Heart left ventricle (tissue), 13 donors: Measurements from ENCODE around the gene MAP1LC3A.

Experiments used
- POLR2A ChIP-seq, 2 donors: fragments of 450-650 bp; IDR thresholded peaks; one replicate each; pipeline ENCODE4 v1.6.1; 2017; ENCODE audit warnings: antibody characterized with exemption in 2 of 2, mild to moderate bottlenecking in 2 of 2, moderate library complexity in 2 of 2
- TF ChIP-seq, protein P1 (sequence below), 12 donors: fragments of 200-600 bp; sonication (generic) in 4 of 12; IDR thresholded peaks; one replicate each; pipeline versions ENCODE4 v1.5.0 to v1.8.0; 2018 to 2022; ENCODE audit warnings: antibody characterized with exemption in 12 of 12, mild to moderate bottlenecking in 5 of 12
- donor health status: ischemic (EF 13 %, LVEDD 7.1; RV severe dilation, severe dysfunction).
- donor health status: DM: no; HTN: yes; CAD: no.
- donor health status: DM: no; HTN: no; CAD: no.
- donor health status: ischemic (EF 25% LVEDD 6.9; RV normal size, moderate dysfunction).
- donor health status: ischemic (EF 25% LVEDD 5.7; RV mildly dilated, moderate dysfunction).
- donor health status: ischemic (EF 35%, LVEDD 5.7; RV mildly dilated, moderate dysfunction).
- donor health status: nonischemic (EF 11% LVEDD 7.7; RV severe dilation, severe dysfunction).
- donor health status: DM: yes; HTN: yes; CAD: no.
- donor health status: PGD.
- donor health status: ischemic (EF 29% LVEDD 5.4; RV normal size, mild dysfunction).
- donor health status: nonischemic (EF 23%, LVEDD 6.1; RV moderate dilation, normal function).

DNA sequence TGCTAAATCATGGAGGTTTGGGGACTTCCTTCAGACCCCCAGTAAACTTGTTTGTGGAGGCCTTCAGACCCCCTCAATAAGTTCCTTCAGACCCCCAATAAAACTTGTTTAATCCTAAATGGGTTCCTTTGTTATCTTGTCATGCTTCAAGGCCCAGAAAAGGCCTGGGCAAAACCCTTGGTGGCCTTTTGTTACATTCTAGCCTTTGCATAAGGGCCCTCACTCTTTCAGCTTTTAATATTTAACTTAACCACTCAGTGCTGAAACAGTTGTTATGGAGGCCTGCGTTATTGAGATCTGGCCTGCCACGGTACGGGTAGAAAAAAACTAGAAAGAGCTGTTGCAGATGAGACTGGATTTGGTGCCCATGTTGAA lies 46.6 kb upstream of the MAP1LC3A start:
- TF ChIP-seq, protein P1, sequence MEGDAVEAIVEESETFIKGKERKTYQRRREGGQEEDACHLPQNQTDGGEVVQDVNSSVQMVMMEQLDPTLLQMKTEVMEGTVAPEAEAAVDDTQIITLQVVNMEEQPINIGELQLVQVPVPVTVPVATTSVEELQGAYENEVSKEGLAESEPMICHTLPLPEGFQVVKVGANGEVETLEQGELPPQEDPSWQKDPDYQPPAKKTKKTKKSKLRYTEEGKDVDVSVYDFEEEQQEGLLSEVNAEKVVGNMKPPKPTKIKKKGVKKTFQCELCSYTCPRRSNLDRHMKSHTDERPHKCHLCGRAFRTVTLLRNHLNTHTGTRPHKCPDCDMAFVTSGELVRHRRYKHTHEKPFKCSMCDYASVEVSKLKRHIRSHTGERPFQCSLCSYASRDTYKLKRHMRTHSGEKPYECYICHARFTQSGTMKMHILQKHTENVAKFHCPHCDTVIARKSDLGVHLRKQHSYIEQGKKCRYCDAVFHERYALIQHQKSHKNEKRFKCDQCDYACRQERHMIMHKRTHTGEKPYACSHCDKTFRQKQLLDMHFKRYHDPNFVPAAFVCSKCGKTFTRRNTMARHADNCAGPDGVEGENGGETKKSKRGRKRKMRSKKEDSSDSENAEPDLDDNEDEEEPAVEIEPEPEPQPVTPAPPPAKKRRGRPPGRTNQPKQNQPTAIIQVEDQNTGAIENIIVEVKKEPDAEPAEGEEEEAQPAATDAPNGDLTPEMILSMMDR (IDR thresholded peaks at IDR 0.05), result no peak
- no peak for TF ChIP-seq POLR2A (IDR thresholded peaks at IDR 0.05)
